ENCODE results near the gene MYO7B. TPM values are rescaled to one million over a fixed set of nuclear protein-coding genes. Genes with fewer than 3 reads are reported as not detected.
"Not testable (repeated sequence)": the region's sequence is repeated elsewhere in the genome, so short reads cannot be mapped to it uniquely, and the experiment has no call there.

MYO7B gene
- polyA plus RNA-seq, 1 donor, result 1.1 TPM

DNA sequence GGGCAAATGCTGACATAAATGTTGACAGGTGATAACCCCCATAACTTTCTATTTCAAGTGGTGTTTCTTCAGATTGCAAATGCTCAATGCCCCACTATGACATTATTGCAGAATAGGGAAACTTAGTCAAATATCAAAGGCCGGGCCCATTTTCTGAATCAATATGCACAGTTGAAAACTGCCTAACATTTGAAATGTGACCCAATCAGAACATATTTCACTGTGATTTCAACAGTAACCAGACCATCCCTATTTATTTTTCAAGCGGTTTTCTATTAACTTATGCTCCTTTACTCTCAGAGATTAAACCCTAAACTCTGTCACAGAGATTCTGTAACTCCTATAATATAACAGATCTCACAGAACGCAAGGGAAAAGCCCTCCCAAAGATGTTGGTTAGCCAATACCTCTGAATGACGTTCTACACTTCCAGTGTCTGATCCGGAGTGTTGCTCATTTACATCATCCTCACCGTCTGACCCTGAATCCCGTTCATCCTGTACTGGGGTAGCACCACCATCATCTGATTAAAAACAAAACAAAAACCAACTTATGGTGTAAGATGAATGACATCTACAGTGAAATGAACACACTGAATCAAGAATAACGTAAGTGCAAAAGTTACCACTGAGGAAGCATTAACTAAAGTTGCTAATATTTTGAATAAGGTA lies 12.1 kb upstream of the MYO7B start:
- DNase-seq (ENCODE audit: low read depth), result no peak

- not testable (repeated sequence) for DNase-seq (ENCODE audit: low read depth)
Measured at GRCh38 chr2:127524198-127524834, 11.2 kb upstream of the MYO7B start.

DNA sequence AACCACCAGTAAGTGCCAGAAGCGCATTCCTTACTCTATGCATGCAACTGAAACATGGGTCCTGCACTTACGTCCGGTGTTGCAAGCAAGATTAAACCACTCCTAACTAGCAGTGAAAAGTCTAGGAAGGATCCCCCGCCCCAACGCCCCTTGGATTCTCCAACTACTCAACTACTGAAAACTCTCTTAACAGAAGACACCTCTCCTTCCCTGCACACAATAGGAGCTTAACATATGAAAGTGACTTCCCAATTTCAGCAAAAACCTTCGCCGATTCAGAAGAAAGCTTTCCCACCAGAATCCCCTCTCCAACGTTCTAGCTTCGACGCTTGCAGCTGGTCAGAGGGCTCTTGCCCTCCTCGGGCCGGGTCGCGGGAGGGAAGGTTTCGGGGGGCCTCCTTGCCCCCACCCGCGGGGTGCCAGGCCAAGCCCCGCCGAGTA lies 9.8 kb upstream of the MYO7B start:
- no peak for DNase-seq (ENCODE audit: low read depth)

DNA sequence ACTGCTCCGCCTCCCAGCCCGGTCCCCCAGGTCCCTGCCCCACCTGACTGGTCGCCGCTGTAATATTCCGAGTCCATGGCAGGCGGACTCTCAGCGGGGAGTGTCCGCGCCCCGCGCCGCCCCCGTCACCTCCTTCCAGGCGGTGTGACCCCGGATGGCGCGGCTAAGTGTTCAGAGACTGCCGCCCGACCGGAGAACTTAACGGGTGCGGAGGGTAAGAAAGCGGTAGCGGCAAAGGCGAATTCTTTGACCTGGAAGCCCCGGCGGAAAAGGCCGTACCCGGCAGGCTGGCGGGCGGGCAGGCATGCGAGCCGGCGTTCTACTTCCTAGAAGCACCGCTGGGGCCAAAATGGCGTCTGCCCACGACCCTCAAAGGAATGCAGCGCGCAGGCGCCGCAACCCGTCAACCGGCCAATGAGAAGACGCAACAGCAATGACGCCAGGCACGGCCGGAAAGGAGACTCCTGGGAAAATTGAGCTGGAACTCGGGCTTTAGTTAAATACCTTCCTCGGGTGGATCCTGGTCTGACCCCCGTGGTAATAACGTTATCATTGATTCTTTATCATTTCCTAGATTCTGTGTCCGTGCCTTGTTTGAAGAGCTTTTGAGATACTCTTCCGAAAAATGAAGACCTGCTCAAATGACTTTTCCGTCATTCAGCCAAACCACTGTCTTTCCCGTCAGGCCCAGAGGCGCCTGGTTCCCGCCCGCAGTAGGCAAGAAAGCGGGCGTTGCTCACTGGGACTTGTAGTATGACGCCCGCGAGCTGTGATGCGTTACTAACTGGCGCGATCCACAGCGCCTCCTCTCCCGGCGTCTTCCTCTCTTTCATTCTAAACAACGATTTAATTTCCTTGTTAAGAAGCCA lies 9.1 kb upstream of the MYO7B start, which contains the start of gene IWS1:
Gene IWS1 (minus strand): TSS at position 358 of the 869 bp plus-strand sequence. CDS start 281 bp downstream, at position 77.
- DNase-seq (ENCODE audit: low read depth), result peak; percentile 96

DNA sequence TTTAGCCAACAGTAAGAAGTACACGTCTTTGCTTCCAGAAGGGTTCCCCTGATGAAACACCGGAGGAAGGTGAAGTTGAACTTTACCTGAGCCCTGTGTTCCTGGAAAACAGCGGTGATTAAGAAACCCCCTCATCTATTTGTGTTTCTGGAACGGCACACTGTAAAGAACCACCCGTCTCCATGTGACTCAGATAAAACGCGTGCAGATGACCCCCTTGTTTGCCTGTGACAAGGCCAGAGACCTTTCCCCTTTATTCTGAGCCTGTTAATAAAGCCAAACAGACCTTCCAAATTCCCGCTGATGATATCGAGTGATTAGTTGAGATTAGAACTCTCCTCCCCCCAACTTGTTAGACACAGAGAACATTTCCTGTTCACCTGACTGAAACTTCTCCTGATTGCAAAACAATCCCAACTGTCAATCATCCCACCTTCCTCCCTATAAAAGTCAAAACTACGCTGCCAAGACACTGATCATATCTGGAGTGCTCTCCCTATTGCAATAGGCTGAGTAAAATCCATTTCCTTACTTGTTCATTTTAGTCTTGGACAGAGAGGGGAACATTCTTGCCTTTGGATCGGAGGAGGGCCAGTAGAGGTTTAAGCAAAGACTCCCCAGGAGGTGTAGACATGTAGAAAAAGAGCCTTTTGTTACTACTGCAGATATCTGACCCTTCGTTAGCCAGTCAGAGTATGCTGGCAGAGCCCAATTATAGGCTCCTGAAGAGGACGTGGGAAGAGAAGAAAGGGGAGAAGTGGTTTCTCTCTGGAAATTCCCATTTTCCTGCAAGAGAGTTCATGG lies 8.3 kb upstream of the MYO7B start:
- DNase-seq (ENCODE audit: low read depth), result no peak

GRCh38 chr2:127528487-127528886 lies 7.0 kb upstream of the MYO7B start:
- DNase-seq (ENCODE audit: low read depth), result no peak

DNA sequence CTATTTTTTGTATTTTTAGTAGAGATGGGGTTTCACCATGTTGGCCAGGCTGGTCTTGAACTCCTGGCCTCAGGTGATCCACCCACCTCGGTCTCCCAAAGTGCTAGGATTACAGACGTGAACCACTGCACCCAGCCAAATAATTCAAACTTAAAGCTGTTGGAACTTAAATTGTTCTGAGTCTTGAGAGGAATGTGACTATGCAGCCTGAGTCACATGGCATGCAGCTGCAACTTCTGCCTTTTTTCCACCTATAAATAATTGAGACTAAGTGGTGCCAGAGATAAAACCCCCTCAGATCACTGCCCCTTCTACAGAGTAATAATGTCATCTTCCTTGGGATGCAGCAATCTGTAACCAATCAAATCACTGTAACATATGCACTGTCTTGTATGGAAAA lies 6.1 kb upstream of the MYO7B start:
- not testable (repeated sequence) for DNase-seq (ENCODE audit: low read depth)

DNA sequence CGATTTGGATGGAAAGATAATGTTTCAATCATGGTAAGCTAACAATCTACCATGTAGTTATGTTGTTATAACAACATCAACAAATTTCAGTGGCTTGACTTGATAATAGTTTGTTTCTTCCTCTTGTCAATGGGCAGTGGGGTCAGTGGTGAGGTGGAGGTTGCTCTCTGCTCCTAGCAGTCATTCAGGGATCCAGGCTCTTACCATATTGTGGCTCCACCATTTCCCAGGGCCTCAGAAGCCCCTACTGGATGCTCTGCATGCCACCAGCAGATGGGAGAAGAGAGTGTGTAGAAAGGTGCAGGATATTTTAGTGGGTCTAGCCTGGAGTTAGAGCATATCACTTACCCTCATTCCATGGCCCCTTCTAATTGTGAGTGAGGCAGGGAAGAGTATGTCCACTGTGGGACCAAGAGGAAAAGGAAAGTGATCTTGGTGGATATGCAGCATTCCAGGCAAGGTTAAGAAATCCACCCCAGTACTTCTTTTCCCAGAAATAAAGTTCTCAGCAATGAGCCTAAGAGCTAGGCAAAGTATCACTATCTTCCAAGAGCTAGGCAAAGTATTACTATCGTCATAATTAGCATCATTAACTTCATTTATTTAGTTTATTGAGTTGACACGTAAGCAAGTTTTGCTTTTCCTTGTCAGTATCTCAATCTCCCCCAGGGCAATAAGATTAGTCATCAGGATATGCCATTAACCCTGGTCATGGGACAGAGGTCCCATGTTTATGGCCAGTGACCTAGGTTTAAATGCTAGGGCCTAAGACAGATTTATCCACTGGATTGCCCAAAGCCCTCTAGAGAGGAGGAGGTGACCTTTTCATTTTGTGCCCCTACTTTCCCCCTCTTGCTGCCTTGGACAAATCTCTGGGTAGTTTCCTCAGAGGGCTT lies 5.0 kb upstream of the MYO7B start:
- no peak for DNase-seq (ENCODE audit: low read depth)

DNA sequence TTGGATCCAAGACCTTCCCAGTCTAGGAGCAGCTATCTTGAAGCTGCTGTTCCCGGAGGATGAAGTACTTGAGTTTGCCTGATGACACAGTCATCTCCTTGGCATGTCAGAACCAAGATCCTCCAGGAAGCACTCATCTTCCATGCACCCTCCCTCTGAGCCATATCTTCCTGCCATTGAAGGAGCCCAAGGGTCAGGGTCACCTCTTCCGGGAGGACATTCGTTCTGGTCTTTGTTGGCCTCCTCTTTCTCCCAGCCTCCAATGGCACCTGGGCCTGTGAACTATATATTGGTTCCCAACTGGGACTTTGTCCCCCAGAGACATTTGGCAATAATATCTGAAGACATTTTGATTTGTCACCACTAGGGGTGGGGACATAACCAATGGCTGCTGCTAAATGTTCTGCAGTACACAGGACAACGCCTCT lies 4.2 kb upstream of the MYO7B start:
- DNase-seq (ENCODE audit: low read depth), result no peak

- no peak for DNase-seq (ENCODE audit: low read depth)
Measured at GRCh38 chr2:127532296-127532695, 3.2 kb upstream of the MYO7B start.

- DNase-seq (ENCODE audit: low read depth), result no peak
Measured at GRCh38 chr2:127535918-127536317, 435 bp downstream of the MYO7B start.

DNA sequence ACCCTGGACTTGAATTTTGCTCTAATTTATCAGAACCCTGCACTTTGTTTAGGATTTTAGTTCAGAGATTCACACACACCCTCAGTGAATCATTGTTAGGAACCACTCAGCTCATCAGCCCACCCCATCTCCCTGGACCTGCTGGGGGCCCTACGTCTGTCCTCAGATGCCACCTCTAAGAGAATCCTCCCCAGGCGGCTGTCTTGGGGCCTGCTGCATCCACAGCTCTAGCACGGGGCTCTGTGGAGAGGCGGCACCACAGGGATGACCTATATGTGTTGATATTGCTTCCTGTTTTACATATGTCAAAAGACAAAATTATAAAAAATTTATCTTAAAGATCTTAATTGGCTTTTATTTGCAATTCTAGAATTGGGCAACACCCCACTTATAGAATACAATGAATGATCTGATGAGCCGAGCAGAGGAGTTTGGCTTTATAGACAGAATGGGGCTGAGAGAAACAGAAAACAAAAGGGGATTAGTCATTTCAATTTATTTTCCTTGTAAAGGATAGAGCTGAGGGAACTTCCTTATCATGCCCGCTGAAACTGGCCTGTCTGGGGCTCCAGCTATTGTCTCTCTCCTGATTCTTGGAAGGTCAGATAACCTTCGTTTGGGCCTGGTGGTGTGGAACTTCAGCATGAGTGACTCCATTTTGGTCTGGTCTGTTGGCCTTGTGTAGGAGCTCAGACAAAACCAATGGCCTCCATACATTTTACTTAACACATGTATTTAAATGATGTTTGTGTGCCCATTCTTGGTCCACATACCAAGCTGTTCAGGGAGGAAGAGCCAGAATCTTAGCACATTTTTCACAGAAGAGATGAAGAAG lies 1.4 kb downstream of the MYO7B start:
- no peak for DNase-seq (ENCODE audit: low read depth)

GRCh38 chr2:127537644-127538043 lies 2.2 kb downstream of the MYO7B start:
- no peak for DNase-seq (ENCODE audit: low read depth)

DNA sequence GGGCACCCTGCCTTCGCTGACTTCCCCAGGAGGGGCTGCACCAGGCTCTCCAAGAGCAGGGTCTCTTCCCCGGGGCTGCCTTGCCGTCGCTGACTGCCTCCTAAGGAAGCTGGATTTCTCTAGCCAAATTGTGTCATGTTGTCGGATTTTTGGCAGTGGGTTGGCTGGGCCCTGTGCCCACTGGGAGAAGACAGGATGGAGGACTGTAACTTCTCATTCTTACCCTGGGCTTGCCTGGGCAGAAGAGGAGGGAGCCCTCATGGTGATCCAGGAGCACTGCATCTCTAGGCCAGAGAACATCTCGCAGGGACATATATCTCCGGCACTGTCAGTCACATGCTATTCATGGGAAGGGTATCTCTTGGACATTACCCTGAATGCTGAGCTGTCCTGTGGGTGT lies 6.3 kb downstream of the MYO7B start:
- DNase-seq (ENCODE audit: low read depth), result no peak

GRCh38 chr2:127542231-127542630 lies 6.7 kb downstream of the MYO7B start:
- no peak for DNase-seq (ENCODE audit: low read depth)

- not testable (repeated sequence) for DNase-seq (ENCODE audit: low read depth)
Measured at GRCh38 chr2:127543013-127543501, 7.6 kb downstream of the MYO7B start.

DNA sequence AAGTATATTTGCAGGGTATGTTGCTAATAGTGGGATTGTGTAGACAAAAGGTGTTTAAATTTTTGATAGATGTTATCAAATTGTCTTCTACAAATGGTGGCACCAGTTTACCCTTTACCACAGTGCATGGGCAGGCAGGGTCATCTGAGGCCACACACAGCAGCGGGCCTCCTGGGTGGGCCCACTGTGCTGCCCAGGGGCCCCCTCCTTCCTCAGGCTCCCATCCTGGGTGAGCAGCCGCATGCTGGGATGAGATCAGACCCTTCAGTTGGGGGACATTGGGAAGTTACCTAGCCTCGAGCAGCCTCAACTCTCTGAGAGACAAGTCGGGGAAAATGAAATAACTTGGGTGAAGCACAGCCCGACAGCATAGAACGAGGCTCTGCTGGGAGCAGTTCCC lies 9.7 kb downstream of the MYO7B start:
- no peak for DNase-seq (ENCODE audit: low read depth)

GRCh38 chr2:127545796-127546195 lies 10.3 kb downstream of the MYO7B start:
- no peak for DNase-seq (ENCODE audit: low read depth)

DNA sequence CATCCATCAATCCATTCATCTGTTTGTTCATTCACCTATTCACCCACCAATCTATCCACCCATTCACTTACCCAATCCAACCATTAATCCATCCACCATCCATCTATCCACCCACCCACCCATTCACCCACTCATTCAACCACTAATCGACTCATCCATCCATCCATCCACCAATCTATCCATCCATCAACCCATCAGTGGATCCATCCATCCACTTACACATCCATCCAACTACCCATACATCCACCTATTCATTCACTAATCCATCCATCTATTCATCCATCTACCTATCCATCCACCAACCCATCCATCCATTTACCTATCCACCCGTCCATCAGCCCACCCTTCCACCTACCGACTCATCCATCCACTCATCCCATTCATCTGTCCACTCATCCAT lies 11.3 kb downstream of the MYO7B start:
- no peak for DNase-seq (ENCODE audit: low read depth)

Data from forelimb muscle (tissue), 1 donor.